KMS-11 (cell line): ENCODE results near the gene GATA6.

Experiments
- H2AFZ ChIP-seq: fragments of 200-600 bp; sonication (generic); 2 replicates; pipeline ENCODE4 v1.6.1; 2016; ENCODE audit warnings: antibody characterized with exemption, mixed run types, low read depth
- H3K27ac ChIP-seq: fragments of 200-600 bp; sonication (generic); 2 replicates; pipeline ENCODE4 v1.6.1; 2016; ENCODE audit warnings: mild to moderate bottlenecking, mixed run types
- H3K27me3 ChIP-seq: fragments of 200-600 bp; sonication (generic); 2 replicates; pipeline ENCODE4 v1.6.1; 2017; ENCODE audit warnings: mild to moderate bottlenecking, low read depth, mixed run types, moderate library complexity; ENCODE audit not compliant: insufficient read depth
- H3K36me3 ChIP-seq: fragments of 200-600 bp; sonication (generic); 2 replicates; pipeline ENCODE4 v1.6.1; 2017; ENCODE audit warnings: mild to moderate bottlenecking, mixed run types; ENCODE audit not compliant: insufficient read depth
- H3K4me1 ChIP-seq: fragments of 200-600 bp; sonication (generic); 2 replicates; pipeline ENCODE4 v1.6.1; 2016; ENCODE audit warnings: mild to moderate bottlenecking, low read depth, mixed run types; ENCODE audit not compliant: poor library complexity, severe bottlenecking
- H3K4me2 ChIP-seq: fragments of 200-600 bp; sonication (generic); 2 replicates; pipeline ENCODE4 v1.7.0; 2016; ENCODE audit warnings: mild to moderate bottlenecking, mixed run types
- H3K4me3 ChIP-seq: fragments of 200-600 bp; sonication (generic); IDR thresholded peaks from 2 replicates; pipeline ENCODE4 v1.6.1; 2017; ENCODE audit warnings: low read depth, low read length, mixed read lengths; ENCODE audit not compliant: insufficient read depth
- H3K79me2 ChIP-seq: fragments of 200-600 bp; sonication (generic); 2 replicates; pipeline ENCODE4 v1.6.1; 2016; ENCODE audit warnings: low read depth, mixed run types; ENCODE audit not compliant: insufficient read depth
- H3K9ac ChIP-seq: fragments of 200-600 bp; sonication (generic); 2 replicates; pipeline ENCODE4 v1.6.1; 2016; ENCODE audit warnings: mild to moderate bottlenecking, mixed run types
- H4K20me1 ChIP-seq: fragments of 200-600 bp; sonication (generic); 2 replicates; pipeline ENCODE4 v1.6.1; 2016; ENCODE audit warnings: mild to moderate bottlenecking, mixed run types; ENCODE audit not compliant: insufficient read depth
- CTCF ChIP-seq: fragments of 200-600 bp; sonication (generic); conservative IDR thresholded peaks from 2 replicates; pipeline ENCODE4 v1.6.1; 2017; ENCODE audit warnings: low read depth, mild to moderate bottlenecking, antibody characterized with exemption, low read length, moderate library complexity, mixed read lengths

The GATA6 gene

GRCh38 chr18:22169889-22170420 lies 566 bp downstream of the GATA6 start:
- H4K20me1 ChIP-seq: no peaks in the 10 kb centered on the region
- H2AFZ ChIP-seq: peak overlapping the region; percentile 100
- H3K4me3 ChIP-seq: no peak overlapping the region
- peaks cover 5% of the 10 kb centered on the region for H3K4me1 ChIP-seq
- H3K4me2 ChIP-seq: peak overlapping the region; percentile 91
- H3K9ac ChIP-seq: peak overlapping the region; percentile 44; the same call in 1 of the 2 replicates
- peaks cover 8% of the 10 kb centered on the region; the same call in 1 of the 2 replicates for H3K27me3 ChIP-seq
- peak overlapping the region; percentile 18; the same call in 1 of the 2 replicates for H3K27ac ChIP-seq
- no peaks in the 10 kb centered on the region for H3K79me2 ChIP-seq
- H3K36me3 ChIP-seq: no peaks in the 10 kb centered on the region
- no peak for TF ChIP-seq CTCF

GRCh38 chr18:22170421-22171257 lies 1.2 kb downstream of the GATA6 start:
- Histone ChIP-seq H3K27ac (no peak overlapping the region), H3K4me3 (no peak overlapping the region), H3K4me2 (peak overlapping the region; percentile 91), H3K9ac (peak overlapping the region; percentile 44; the same call in 1 of the 2 replicates), H4K20me1 (no peaks in the 10 kb centered on the region), H3K79me2 (no peaks in the 10 kb centered on the region), H3K36me3 (no peaks in the 10 kb centered on the region), H3K4me1 (peaks cover 5% of the 10 kb centered on the region), H3K27me3 (peaks cover 8% of the 10 kb centered on the region; the same call in 1 of the 2 replicates), H2AFZ (peak overlapping the region; percentile 100)
- TF ChIP-seq CTCF: no peak

- Histone ChIP-seq H3K27ac (no peak overlapping the region), H3K27me3 (peaks cover 8% of the 10 kb centered on the region; the same call in 1 of the 2 replicates), H3K4me3 (no peak overlapping the region), H3K4me1 (peaks cover 5% of the 10 kb centered on the region), H4K20me1 (no peaks in the 10 kb centered on the region), H3K9ac (no peak overlapping the region), H3K36me3 (no peaks in the 10 kb centered on the region), H2AFZ (no peak overlapping the region), H3K4me2 (no peak overlapping the region), H3K79me2 (no peaks in the 10 kb centered on the region)
- TF ChIP-seq CTCF: no peak
Observed at GRCh38 chr18:22171258-22172119, 2.1 kb downstream of the GATA6 start.

- Histone ChIP-seq H3K27ac (no peak overlapping the region), H3K4me3 (no peak overlapping the region), H3K4me1 (peaks cover 5% of the 10 kb centered on the region), H2AFZ (no peak overlapping the region), H3K27me3 (peaks cover 8% of the 10 kb centered on the region; the same call in 1 of the 2 replicates), H3K79me2 (no peaks in the 10 kb centered on the region), H4K20me1 (no peaks in the 10 kb centered on the region), H3K9ac (no peak overlapping the region), H3K4me2 (no peak overlapping the region), H3K36me3 (no peaks in the 10 kb centered on the region)
- no peak for TF ChIP-seq CTCF
Observed at GRCh38 chr18:22172120-22172582, 2.8 kb downstream of the GATA6 start.
